Measurements from ENCODE around the gene NBEA. TPM values are rescaled to one million over a fixed set of nuclear protein-coding genes. Genes with fewer than 3 reads are reported as not detected.

The NBEA gene
- total RNA-seq, 2 donors from 2014 or later: 17.5 to 24.7 TPM

DNA sequence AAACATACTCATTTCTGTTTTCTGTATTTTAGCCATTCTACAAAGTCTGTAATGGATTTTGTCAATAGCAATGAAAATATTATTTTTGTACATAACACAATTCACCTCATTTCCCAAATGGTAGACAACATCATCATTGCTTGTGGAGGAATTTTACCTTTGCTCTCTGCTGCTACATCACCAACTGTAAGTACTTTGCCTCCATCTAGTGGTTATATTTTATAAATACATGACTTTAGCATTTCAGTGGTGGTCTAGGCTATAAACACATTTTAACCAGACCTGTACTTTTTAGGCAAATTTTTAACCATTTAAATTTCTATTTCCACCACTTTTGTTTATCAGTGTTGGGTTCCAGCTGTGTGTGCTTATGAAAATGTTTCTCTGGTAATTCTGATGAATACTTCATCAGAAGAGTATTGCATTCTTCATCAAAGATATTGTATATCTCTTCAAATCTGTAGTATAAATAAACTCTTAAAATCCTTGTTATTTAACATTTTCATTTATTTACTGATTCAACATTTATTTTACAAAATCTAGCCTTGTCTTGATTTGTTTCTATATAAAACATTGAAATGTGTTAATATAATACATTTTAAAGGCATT lies 222.4 kb downstream of the NBEA start:
- no peak overlapping the region for H3K27ac ChIP-seq
- no peak overlapping the region for H3K4me3 ChIP-seq
- TF ChIP-seq CTCF (IDR thresholded peaks at IDR 0.05): peak; percentile 83 to 86
- H3K36me3 ChIP-seq: no peaks in the 10 kb centered on the region
- no peaks in the 10 kb centered on the region for H3K9me3 ChIP-seq
- no peak for DNase-seq (ENCODE audit: low spot score)
- H3K27me3 ChIP-seq: no peaks in the 10 kb centered on the region
- no peaks in the 10 kb centered on the region for H3K4me1 ChIP-seq

GRCh38 chr13:35165205-35165604 lies 223.1 kb downstream of the NBEA start:
- Histone ChIP-seq H3K36me3 (no peaks in the 10 kb centered on the region), H3K27ac (no peak overlapping the region), H3K4me1 (no peaks in the 10 kb centered on the region), H3K4me3 (no peak overlapping the region), H3K27me3 (no peaks in the 10 kb centered on the region), H3K9me3 (no peaks in the 10 kb centered on the region)
- no peak for TF ChIP-seq CTCF (IDR thresholded peaks at IDR 0.05)
- DNase-seq (ENCODE audit: low spot score): no peak

GRCh38 chr13:35179494-35179893 lies 237.4 kb downstream of the NBEA start:
- Histone ChIP-seq H3K4me3 (no peak overlapping the region), H3K9me3 (no peaks in the 10 kb centered on the region), H3K27me3 (no peaks in the 10 kb centered on the region), H3K4me1 (peaks cover 0 to 16% of the 10 kb centered on the region in 2 donors), H3K36me3 (no peaks in the 10 kb centered on the region), H3K27ac (peak overlapping the region in 1 of 2 donors; percentile 63)
- no peak for TF ChIP-seq CTCF (IDR thresholded peaks at IDR 0.05)
- DNase-seq (ENCODE audit: low spot score): no peak

DNA sequence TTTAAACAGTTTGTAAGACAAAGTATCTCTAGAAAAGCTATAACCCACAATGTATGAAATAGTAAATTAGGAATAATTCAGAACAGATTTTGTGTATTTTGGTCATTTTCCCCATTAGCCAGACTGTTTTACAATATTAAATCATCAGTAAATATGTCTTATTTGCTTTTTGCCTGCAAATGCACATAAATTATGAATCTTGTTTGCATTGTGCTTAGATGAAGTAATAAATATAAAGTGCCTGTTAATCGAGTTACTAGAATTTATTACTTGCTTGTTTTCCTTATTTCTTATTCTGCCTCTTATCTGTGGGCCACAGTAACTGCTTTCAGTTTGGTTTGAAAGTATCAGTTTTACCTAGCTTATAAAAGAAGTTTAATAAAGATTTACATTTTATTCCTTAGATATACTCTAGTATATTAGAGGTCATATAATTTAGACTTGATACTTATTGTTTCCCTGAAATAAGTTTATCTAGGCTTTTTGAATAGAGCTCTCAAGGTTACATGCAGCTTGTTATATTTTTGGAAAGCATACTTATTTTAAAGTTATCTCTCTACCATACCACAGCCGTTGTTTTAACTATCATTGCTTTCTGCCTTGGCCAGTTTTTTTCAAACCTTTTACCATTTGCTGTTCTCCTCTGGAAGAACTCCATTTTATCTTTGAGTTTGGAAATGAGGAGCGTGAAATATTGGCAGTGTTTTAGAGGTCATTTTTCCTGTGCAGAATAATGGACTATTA lies 238.0 kb downstream of the NBEA start:
- Histone ChIP-seq H3K27me3 (no peaks in the 10 kb centered on the region), H3K4me1 (peaks cover 0 to 16% of the 10 kb centered on the region in 2 donors), H3K36me3 (no peaks in the 10 kb centered on the region), H3K4me3 (no peak overlapping the region), H3K9me3 (no peaks in the 10 kb centered on the region), H3K27ac (peak overlapping the region in 1 of 2 donors; percentile 63)
- no peak for DNase-seq (ENCODE audit: low spot score)
- no peak for TF ChIP-seq CTCF (IDR thresholded peaks at IDR 0.05)

- no peak for TF ChIP-seq CTCF (IDR thresholded peaks at IDR 0.05)
- no peak for DNase-seq (ENCODE audit: low spot score)
- Histone ChIP-seq H3K36me3 (no peaks in the 10 kb centered on the region), H3K4me1 (no peaks in the 10 kb centered on the region), H3K27ac (no peak overlapping the region), H3K27me3 (no peaks in the 10 kb centered on the region), H3K9me3 (peaks cover 0 to 11% of the 10 kb centered on the region in 2 donors), H3K4me3 (no peak overlapping the region)
Measured at GRCh38 chr13:35190241-35190640, 248.2 kb downstream of the NBEA start.

Data from right atrium auricular region (tissue), 2 donors.